Measurements from ENCODE around the gene TAF9B. TPM values are rescaled to one million over a fixed set of nuclear protein-coding genes. Genes with fewer than 3 reads are reported as not detected.

TAF9B gene
- polyA plus RNA-seq, 1 donor (not counting 4 experiments of a cell fraction or from before 2014, with no cell fraction given) = 20.4 TPM

- Histone ChIP-seq H3K4me2 (ENCODE audit: control insufficient read depth, extremely low read depth, insufficient read depth, low read depth, low read length) (peak within 1 kb of the TSS; percentile 65), H3K27ac (ENCODE audit: control insufficient read depth, insufficient read depth, low read length) (peak within 1 kb of the TSS; percentile 88), H3K79me2 (ENCODE audit: control insufficient read depth, insufficient read depth, low read length) (peaks cover 48% of the 10 kb centered on the region), H3K9me1 (ENCODE audit: control insufficient read depth, extremely low read depth, insufficient read depth, low read length) (no peaks in the 10 kb centered on the region), H3K9ac (ENCODE audit: control insufficient read depth, extremely low read depth, insufficient read depth, low read length) (peak within 1 kb of the TSS; percentile 91), H4K20me1 (ENCODE audit: control insufficient read depth, extremely low read depth, insufficient read depth, low read length) (peaks cover 7% of the 10 kb centered on the region), H3K36me3 (ENCODE audit: control insufficient read depth in 2 of 2, extremely low read depth in 1 of 2, insufficient read depth in 2 of 2, low read length in 2 of 2) (no peaks in the 10 kb centered on the region), H3K27me3 (ENCODE audit: control insufficient read depth, extremely low read depth, insufficient read depth, low read length) (no peaks in the 10 kb centered on the region), H2AFZ (ENCODE audit: control insufficient read depth, low read length) (peak within 1 kb of the TSS; percentile 56), H3K4me1 (ENCODE audit: control insufficient read depth, extremely low read depth, insufficient read depth, low read length) (peaks cover 16% of the 10 kb centered on the region), H3K4me3 (ENCODE audit: control insufficient read depth in 2 of 3, extremely low read depth in 1 of 3, insufficient read depth in 2 of 3, low read depth in 1 of 3, low read length in 3 of 3) (peak within 1 kb of the TSS; percentile 79 to 87 (median 87)), H3K9me3 (ENCODE audit: control insufficient read depth, low read depth, low read length) (no peaks in the 10 kb centered on the region)
- dilution Hi-C loops (cut with MboI; ENCODE audit: extremely low pct_ligation_motif_present, low sequenced_read_pairs) = no loop called here
- DNase-seq (ENCODE audit: low read depth, low spot score) (peak; percentile 50), FAIRE-seq (no peak)
- TF ChIP-seq EZH2 (IDR thresholded peaks at IDR 0.05; ENCODE audit: low read length) = no peak
- TF ChIP-seq CTCF (optimal IDR thresholded peaks at IDR 0.05 in 1 of 3, IDR thresholded peaks at IDR 0.05 in 1 of 3, conservative IDR thresholded peaks at IDR 0.05 in 1 of 3; ENCODE audit: extremely low read depth in 1 of 3, insufficient read depth in 2 of 3, low read length in 3 of 3) = no peak
These were observed 35.6 kb downstream of the TAF9B start, which contains the start of gene PGK1 for GRCh38 chrX:78103623-78104446. Gene PGK1 (plus strand): TSS chrX:78104248. CDS start chrX:78104341, 93 bp downstream.

GRCh38 chrX:78103001-78103622 lies 36.3 kb downstream of the TAF9B start:
- FAIRE-seq (no peak), DNase-seq (ENCODE audit: low read depth, low spot score) (no peak)
- no peak overlapping the region for H2AFZ ChIP-seq (ENCODE audit: control insufficient read depth, low read length)
- no peaks in the 10 kb centered on the region for H3K9me1 ChIP-seq (ENCODE audit: control insufficient read depth, extremely low read depth, insufficient read depth, low read length)
- TF ChIP-seq EZH2 (IDR thresholded peaks at IDR 0.05; ENCODE audit: low read length) (no peak), CTCF (optimal IDR thresholded peaks at IDR 0.05 in 1 of 3, IDR thresholded peaks at IDR 0.05 in 1 of 3, conservative IDR thresholded peaks at IDR 0.05 in 1 of 3; ENCODE audit: extremely low read depth in 1 of 3, insufficient read depth in 2 of 3, low read length in 3 of 3) (no peak)
- peaks cover 15% of the 10 kb centered on the region for H3K4me1 ChIP-seq (ENCODE audit: control insufficient read depth, extremely low read depth, insufficient read depth, low read length)
- peak overlapping the region; percentile 58 for H3K27ac ChIP-seq (ENCODE audit: control insufficient read depth, insufficient read depth, low read length)
- peak overlapping the region; percentile 45 for H3K9ac ChIP-seq (ENCODE audit: control insufficient read depth, extremely low read depth, insufficient read depth, low read length)
- peaks cover 41% of the 10 kb centered on the region for H3K79me2 ChIP-seq (ENCODE audit: control insufficient read depth, insufficient read depth, low read length)
- H4K20me1 ChIP-seq (ENCODE audit: control insufficient read depth, extremely low read depth, insufficient read depth, low read length) = peaks cover 7% of the 10 kb centered on the region
- no peaks in the 10 kb centered on the region for H3K36me3 ChIP-seq (ENCODE audit: control insufficient read depth in 2 of 2, extremely low read depth in 1 of 2, insufficient read depth in 2 of 2, low read length in 2 of 2)
- no peaks in the 10 kb centered on the region for H3K27me3 ChIP-seq (ENCODE audit: control insufficient read depth, extremely low read depth, insufficient read depth, low read length)
- peak overlapping the region in 2 of 3 experiments; percentile 4 to 79 for H3K4me3 ChIP-seq (ENCODE audit: control insufficient read depth in 2 of 3, extremely low read depth in 1 of 3, insufficient read depth in 2 of 3, low read depth in 1 of 3, low read length in 3 of 3)
- dilution Hi-C loops (cut with MboI; ENCODE audit: extremely low pct_ligation_motif_present, low sequenced_read_pairs) = no loop called here
- H3K4me2 ChIP-seq (ENCODE audit: control insufficient read depth, extremely low read depth, insufficient read depth, low read depth, low read length) = peak overlapping the region; percentile 65
- H3K9me3 ChIP-seq (ENCODE audit: control insufficient read depth, low read depth, low read length) = no peaks in the 10 kb centered on the region

Measured in keratinocyte (primary cell).